ACC112 (cell line): ENCODE data around the gene CD300LF.

Experiments
- H2AFZ ChIP-seq: fragments of 200-600 bp; sonication (generic); one replicate; pipeline ENCODE4 v1.6.0; 2017; ENCODE audit warnings: antibody characterized with exemption, low read length; ENCODE audit not compliant: unreplicated experiment
- H3K27ac ChIP-seq: fragments of 200-600 bp; sonication (generic); 2 replicates; pipeline ENCODE4 v1.5.1; 2014; ENCODE audit warnings: low read depth, mild to moderate bottlenecking, antibody characterized with exemption, low read length, moderate library complexity
- H3K27me3 ChIP-seq: fragments of 200-600 bp; sonication (generic); 2 replicates; pipeline ENCODE4 v1.6.1; 2014; ENCODE audit warnings: mild to moderate bottlenecking, antibody characterized with exemption, low read length, moderate library complexity, mixed read lengths; ENCODE audit not compliant: insufficient read depth
- H3K36me3 ChIP-seq: fragments of 200-600 bp; sonication (generic); 2 replicates; pipeline ENCODE4 v1.6.1; 2016; ENCODE audit warnings: mild to moderate bottlenecking, antibody characterized with exemption, low read length, moderate library complexity, mixed read lengths; ENCODE audit not compliant: insufficient read depth
- H3K4me1 ChIP-seq: fragments of 200-600 bp; sonication (generic); one replicate; pipeline ENCODE4 v1.6.1; 2016; ENCODE audit warnings: low read length, mixed read lengths; ENCODE audit not compliant: insufficient read depth, unreplicated experiment, control insufficient read depth
- H3K4me3 ChIP-seq: fragments of 200-600 bp; sonication (generic); 2 replicates; pipeline ENCODE4 v1.5.1; 2014; ENCODE audit warnings: mild to moderate bottlenecking, low read depth, low read length
- H3K79me2 ChIP-seq: fragments of 200-600 bp; sonication (generic); one replicate; pipeline ENCODE4 v1.6.0; 2016; ENCODE audit warnings: low read length; ENCODE audit not compliant: control insufficient read depth, unreplicated experiment, insufficient read depth

Gene CD300LF

DNA sequence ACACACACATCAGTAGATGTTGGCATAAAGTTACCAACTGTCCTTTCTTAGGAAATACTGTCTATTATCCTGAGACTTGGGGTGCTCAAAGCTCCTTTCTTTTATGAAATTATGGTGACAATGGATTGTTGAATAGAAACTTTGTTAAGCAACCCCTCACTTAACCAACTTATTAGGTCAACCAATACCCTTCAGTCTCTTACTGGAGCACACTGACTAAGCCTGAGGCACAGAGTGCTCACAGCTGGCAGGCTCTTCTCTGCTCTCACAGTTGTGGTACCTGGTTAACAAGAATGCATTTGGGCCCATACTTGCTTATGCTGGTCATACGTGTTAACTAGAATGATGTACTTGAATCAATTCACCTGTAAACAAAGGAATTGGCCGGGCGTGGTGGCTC lies 24.8 kb downstream of the CD300LF start:
- H3K79me2 ChIP-seq, result no peaks in the 10 kb centered on the region
- no peaks in the 10 kb centered on the region for H3K4me1 ChIP-seq
- H3K4me3 ChIP-seq, result no peak overlapping the region
- H3K36me3 ChIP-seq, result no peaks in the 10 kb centered on the region
- H3K27ac ChIP-seq, result no peak overlapping the region
- peaks cover 54% of the 10 kb centered on the region for H3K27me3 ChIP-seq
- no peak overlapping the region for H2AFZ ChIP-seq

DNA sequence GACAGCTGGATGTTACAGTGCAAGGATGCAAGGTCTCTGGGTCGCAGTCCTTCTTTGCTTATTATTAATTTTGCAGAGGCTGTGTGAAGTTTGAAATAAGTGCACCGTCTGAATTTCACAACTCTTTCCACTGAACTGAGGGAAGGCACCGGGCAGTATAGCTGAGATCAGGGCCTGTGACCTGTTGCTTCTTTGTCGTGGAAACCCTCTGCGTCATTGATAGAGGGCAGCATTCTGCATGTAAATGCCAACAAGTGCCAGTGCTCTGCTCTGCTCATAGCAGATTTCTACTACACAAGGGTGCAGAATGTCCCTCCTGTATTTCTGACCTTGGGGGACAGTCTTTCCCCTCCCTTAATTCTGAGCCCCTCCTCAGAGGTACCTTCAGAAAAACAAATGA lies 26.0 kb downstream of the CD300LF start:
- Histone ChIP-seq H2AFZ (no peak overlapping the region), H3K36me3 (no peaks in the 10 kb centered on the region), H3K79me2 (no peaks in the 10 kb centered on the region), H3K4me3 (no peak overlapping the region), H3K27ac (no peak overlapping the region), H3K27me3 (peaks cover 50% of the 10 kb centered on the region), H3K4me1 (no peaks in the 10 kb centered on the region)

GRCh38 chr17:74682471-74683190 lies 30.1 kb downstream of the CD300LF start:
- no peaks in the 10 kb centered on the region for H3K4me1 ChIP-seq
- H3K27ac ChIP-seq, result no peak overlapping the region
- H3K4me3 ChIP-seq, result no peak overlapping the region
- H2AFZ ChIP-seq, result no peak overlapping the region
- no peaks in the 10 kb centered on the region for H3K79me2 ChIP-seq
- H3K27me3 ChIP-seq, result peaks cover 41% of the 10 kb centered on the region
- no peaks in the 10 kb centered on the region for H3K36me3 ChIP-seq

- H3K27ac ChIP-seq, result no peak overlapping the region
- H2AFZ ChIP-seq, result no peak overlapping the region
- H3K27me3 ChIP-seq, result peaks cover 39% of the 10 kb centered on the region
- H3K4me1 ChIP-seq, result no peaks in the 10 kb centered on the region
- no peaks in the 10 kb centered on the region for H3K79me2 ChIP-seq
- H3K36me3 ChIP-seq, result no peaks in the 10 kb centered on the region
- no peak overlapping the region for H3K4me3 ChIP-seq
These were observed 30.7 kb downstream of the CD300LF start for GRCh38 chr17:74682028-74682427.

GRCh38 chr17:74680941-74681340 lies 31.8 kb downstream of the CD300LF start:
- H2AFZ ChIP-seq, result no peak overlapping the region
- peaks cover 47% of the 10 kb centered on the region for H3K27me3 ChIP-seq
- no peak overlapping the region for H3K27ac ChIP-seq
- H3K4me1 ChIP-seq, result no peaks in the 10 kb centered on the region
- no peaks in the 10 kb centered on the region for H3K79me2 ChIP-seq
- no peaks in the 10 kb centered on the region for H3K36me3 ChIP-seq
- H3K4me3 ChIP-seq, result no peak overlapping the region

DNA sequence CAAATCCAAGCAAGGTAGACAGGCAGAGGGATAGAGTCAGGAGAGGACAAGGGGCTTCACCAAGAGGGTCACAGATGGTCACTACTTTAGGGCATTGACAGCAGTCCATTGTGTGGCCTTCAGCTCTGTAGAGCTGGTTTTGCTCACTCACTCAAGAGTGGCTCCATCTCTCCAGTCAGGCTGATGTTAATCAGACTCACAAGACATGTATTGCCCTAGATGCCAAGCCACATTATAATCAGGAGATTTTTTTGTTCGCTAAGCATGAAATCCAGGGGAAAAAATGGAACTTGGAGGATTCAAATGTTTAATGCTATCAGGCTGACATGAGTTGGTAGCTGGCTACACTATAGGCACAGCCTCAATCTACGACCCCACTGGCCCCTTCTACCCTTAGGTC lies 32.5 kb downstream of the CD300LF start:
- Histone ChIP-seq H2AFZ (no peak overlapping the region), H3K36me3 (no peaks in the 10 kb centered on the region), H3K27ac (no peak overlapping the region), H3K4me3 (no peak overlapping the region), H3K79me2 (no peaks in the 10 kb centered on the region), H3K4me1 (no peaks in the 10 kb centered on the region), H3K27me3 (peaks cover 55% of the 10 kb centered on the region)

- H3K27me3 ChIP-seq, result peaks cover 60% of the 10 kb centered on the region
- H3K79me2 ChIP-seq, result no peaks in the 10 kb centered on the region
- no peaks in the 10 kb centered on the region for H3K36me3 ChIP-seq
- H3K27ac ChIP-seq, result no peak overlapping the region
- H2AFZ ChIP-seq, result no peak overlapping the region
- H3K4me3 ChIP-seq, result no peak overlapping the region
- no peaks in the 10 kb centered on the region for H3K4me1 ChIP-seq
These were observed 33.3 kb downstream of the CD300LF start for GRCh38 chr17:74679374-74679773.

DNA sequence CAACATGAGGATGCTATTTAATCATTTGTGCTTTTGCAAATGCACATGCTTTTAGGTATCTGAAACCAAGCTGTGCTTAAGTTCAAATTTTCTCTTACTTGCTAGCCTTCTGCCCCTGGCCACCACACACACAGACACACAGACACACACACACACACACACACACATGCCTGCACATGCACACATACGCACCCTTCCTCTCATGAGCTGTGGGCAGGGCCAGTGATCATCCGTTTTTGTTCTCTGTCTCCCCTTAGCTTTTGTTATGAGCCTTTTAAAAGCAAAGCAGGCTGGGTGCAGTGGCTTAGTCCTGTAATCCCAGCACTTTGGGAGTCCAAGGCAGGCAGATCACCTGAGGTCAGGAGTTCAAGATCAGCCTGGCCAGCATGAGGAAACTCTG lies 34.2 kb downstream of the CD300LF start:
- Histone ChIP-seq H2AFZ (no peak overlapping the region), H3K4me3 (no peak overlapping the region), H3K36me3 (no peaks in the 10 kb centered on the region), H3K27me3 (peaks cover 60% of the 10 kb centered on the region), H3K4me1 (no peaks in the 10 kb centered on the region), H3K79me2 (no peaks in the 10 kb centered on the region), H3K27ac (no peak overlapping the region)

DNA sequence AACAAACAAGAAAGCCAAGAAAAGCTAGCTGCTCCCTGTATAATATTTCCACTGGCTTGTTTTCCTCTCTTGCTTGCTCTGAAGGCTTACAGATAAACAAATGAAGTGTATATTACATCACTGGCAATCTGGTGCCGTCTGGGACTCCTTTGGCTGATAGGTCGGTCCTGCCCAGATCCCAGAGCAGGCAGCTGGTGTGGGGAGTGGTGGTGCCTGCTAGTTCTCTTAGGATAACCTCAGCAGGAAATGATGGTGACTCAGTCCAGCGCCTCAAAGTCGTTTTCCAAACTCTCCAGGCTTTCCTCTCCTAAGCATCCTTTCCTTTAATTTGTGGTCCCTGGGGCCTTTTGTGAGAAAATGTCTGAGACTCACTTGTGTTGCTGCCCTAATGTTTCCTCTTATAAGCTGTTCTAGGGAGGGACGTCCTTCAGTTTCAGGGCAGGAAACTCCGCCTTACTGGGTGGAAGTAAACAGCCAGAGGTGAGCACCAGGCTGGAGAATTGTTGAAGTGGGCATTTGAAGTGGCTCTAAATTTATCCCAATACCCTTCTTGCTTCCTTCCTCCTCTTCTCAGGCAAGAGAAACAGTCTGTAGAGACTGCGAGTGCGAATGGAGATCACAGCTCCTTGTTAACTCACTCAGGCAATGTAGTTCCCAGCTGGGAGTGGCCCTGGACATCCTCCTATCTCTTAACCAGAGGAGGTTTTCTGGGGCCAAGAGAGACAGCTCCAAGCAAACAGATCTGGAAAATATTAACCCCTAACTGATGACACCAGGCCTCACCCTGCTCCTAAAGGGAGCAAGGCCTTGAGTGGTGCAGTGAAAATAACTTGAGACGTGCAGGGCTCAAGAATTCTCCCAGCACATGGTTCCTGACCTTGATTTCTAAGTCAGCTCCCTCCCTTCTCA lies 34.9 kb downstream of the CD300LF start:
- no peaks in the 10 kb centered on the region for H3K79me2 ChIP-seq
- no peaks in the 10 kb centered on the region for H3K4me1 ChIP-seq
- no peaks in the 10 kb centered on the region for H3K36me3 ChIP-seq
- H3K27me3 ChIP-seq, result peaks cover 57% of the 10 kb centered on the region
- H3K4me3 ChIP-seq, result no peak overlapping the region
- no peak overlapping the region for H2AFZ ChIP-seq
- H3K27ac ChIP-seq, result no peak overlapping the region

DNA sequence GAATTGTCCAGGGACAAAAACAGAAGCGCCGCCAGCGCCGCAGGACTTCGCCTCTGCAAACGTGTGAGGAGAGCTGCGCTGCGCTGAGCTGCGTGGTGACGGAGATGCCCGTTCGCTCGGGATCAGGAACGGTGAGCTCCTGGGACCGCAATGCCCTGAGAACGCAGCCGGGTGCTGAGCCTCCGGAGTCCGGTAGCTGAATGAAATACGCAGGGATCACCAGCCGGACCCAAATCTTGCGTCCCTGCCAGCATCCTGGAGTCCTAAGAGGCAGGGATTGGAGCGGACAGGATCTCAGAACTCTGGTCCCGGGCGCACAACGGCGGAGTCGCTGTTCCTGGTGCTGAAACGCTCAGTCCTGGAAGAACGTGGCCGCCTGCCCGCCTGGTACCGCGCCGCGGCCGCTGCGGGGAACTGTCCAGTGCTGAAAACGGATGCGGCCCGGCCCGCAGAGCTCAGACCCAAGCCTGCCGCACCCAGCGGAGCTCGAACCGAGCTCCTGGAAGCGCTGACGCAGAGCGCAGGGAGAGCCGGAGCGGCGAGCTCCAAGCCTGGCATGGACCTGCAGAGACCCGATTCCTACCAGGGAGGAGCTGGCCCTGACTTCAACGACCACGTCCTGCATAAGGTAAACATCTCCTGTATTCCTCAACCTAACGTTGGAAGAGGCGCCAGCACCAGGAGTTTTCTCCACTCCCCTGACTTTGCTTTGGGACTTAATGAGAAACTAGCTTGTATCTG lies 41.5 kb downstream of the CD300LF start:
- H3K4me3 ChIP-seq, result no peak overlapping the region
- no peak overlapping the region for H2AFZ ChIP-seq
- no peaks in the 10 kb centered on the region for H3K36me3 ChIP-seq
- H3K27me3 ChIP-seq, result peaks cover 66% of the 10 kb centered on the region
- no peaks in the 10 kb centered on the region for H3K79me2 ChIP-seq
- H3K27ac ChIP-seq, result no peak overlapping the region
- no peaks in the 10 kb centered on the region for H3K4me1 ChIP-seq
